Measurements from ENCODE around the gene MEF2A. TPM values are rescaled to one million over a fixed set of nuclear protein-coding genes. Genes with fewer than 3 reads are reported as not detected.

MEF2A gene
- total and polyA plus RNA-seq, 9 of the 15 experiments (the other 6 are each of a cell fraction or from before 2014, with no cell fraction given): 1.6 to 18.7 (median 8.7) TPM

DNA sequence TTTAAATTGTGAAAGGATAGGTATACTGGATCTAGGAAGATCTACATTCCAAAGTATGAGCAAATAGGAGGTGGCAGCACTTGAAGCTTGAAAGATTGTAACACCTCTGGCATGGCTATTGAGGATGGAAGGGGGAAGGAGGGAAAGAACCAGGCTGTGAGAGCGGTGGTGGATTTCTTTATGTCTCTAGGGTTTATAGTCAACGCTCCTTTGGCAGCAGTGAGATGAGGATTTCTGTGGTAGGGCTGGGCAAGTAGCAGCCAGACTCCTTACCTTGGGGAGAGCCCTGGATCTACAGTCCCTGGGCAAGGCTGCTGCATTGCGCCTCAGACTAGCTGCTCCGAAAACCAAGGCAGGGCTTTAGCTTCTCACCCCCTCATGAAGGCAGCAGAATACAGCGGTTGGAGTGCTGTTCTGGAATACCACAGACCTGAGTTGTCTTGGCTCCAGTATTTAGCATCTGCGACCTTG is 53.2 kb downstream of the MEF2A start:
- DNase-seq (ENCODE audit: extremely low read depth in 1 of 4, low spot score in 3 of 4) (peak in 1 of 4 experiments; percentile 8), FAIRE-seq (no peak), ATAC-seq (peak; percentile 41; the same call in 2 of the 3 replicates)
- intact Hi-C loops (cut with micrococcal nuclease): no loop called here
- ChIA-PET POLR2A (no interaction called here), CTCF (ENCODE audit: low intra/inter-chr PET ratio) (no interaction called here)
- in situ Hi-C loops (cut with MboI): no loop called here
- Histone ChIP-seq H3K9me3 (replicated peaks; ENCODE audit: control insufficient read depth, insufficient read depth, low read depth, low read length) (no peaks in the 10 kb centered on the region), H3K36me3 (ENCODE audit: control insufficient read depth, insufficient read depth, low read length) (no peaks in the 10 kb centered on the region), H2AFZ (ENCODE audit: low read depth, low read length) (no peak overlapping the region), H3K4me3 (no peak overlapping the region), H3K9ac (ENCODE audit: insufficient read depth in 1 of 2, low read depth in 2 of 2, low read length in 2 of 2) (no peak overlapping the region), H3K79me2 (ENCODE audit: control insufficient read depth, insufficient read depth, low read length) (no peaks in the 10 kb centered on the region; the same call in 2 of the 3 replicates), H3K27me3 (ENCODE audit: control insufficient read depth in 2 of 2, insufficient read depth in 2 of 2, low read length in 2 of 2) (no peaks in the 10 kb centered on the region), H3K9me1 (ENCODE audit: control insufficient read depth, insufficient read depth, low read length) (no peaks in the 10 kb centered on the region), H4K20me1 (replicated peaks; ENCODE audit: control insufficient read depth, insufficient read depth, low read length) (no peaks in the 10 kb centered on the region), H3K4me1 (replicated peaks in 1 of 2; ENCODE audit: control insufficient read depth in 2 of 2, insufficient read depth in 2 of 2, low read length in 2 of 2) (peaks cover 0 to 7% of the 10 kb centered on the region in 2 experiments; a peak in 1 of 5 replicates), H3K27ac (ENCODE audit: extremely low read depth, low read depth, low read length) (no peak overlapping the region), H3K4me2 (ENCODE audit: insufficient read depth, low read length) (no peak overlapping the region)
- 25% methylated on average over 6 of the region's 6 CpGs for WGBS (ENCODE audit: insufficient coverage, low coverage, missing lambda C conversion rate)
- no peak for TF ChIP-seq ZBTB26 (CRISPR knock-in tag; IDR thresholded peaks at IDR 0.05)
- TF ChIP-seq RAD21 (CRISPR knock-in tag; conservative IDR thresholded peaks at IDR 0.05 in 1 of 2, IDR thresholded peaks at IDR 0.05 in 1 of 2): 0 out of 4 replicates have a peak, but pooled peaks of 1 of the 2 experiments have one; percentile 2
- BruUV-seq (replicated peaks): no TSS peak

DNA sequence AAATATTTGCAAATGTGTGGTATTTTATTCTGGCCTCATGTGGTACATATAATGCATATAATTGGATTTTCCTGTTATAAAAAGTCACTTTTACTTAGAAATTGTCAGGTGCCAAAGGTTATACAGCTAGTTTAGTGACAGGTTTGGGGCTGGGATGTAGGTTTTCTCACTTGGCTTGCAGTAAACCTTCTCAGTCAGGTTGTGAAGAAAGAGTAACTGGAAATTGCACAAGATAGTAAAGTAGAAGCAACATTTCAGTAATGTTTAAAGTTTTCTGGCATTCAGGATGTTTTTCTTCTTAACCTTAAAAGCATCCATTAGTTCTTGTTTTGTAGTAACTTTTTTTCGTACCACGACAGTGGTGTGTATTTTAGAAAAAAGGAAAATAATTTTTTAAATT is 53.9 kb downstream of the MEF2A start:
- H3K9me3 ChIP-seq (replicated peaks; ENCODE audit: control insufficient read depth, insufficient read depth, low read depth, low read length): peaks cover 1% of the 10 kb centered on the region; the same call in 1 of the 2 replicates
- H3K27ac ChIP-seq (ENCODE audit: extremely low read depth, low read depth, low read length): no peak overlapping the region
- H2AFZ ChIP-seq (ENCODE audit: low read depth, low read length): no peak overlapping the region
- H4K20me1 ChIP-seq (replicated peaks; ENCODE audit: control insufficient read depth, insufficient read depth, low read length): no peaks in the 10 kb centered on the region
- DNase-seq (ENCODE audit: extremely low read depth in 1 of 4, low spot score in 3 of 4) (no peak), FAIRE-seq (no peak), ATAC-seq (no peak)
- in situ Hi-C loops (cut with MboI) (no loop called here), intact Hi-C loops (cut with micrococcal nuclease) (no loop called here)
- no peaks in the 10 kb centered on the region for H3K27me3 ChIP-seq (ENCODE audit: control insufficient read depth in 2 of 2, insufficient read depth in 2 of 2, low read length in 2 of 2)
- no peaks in the 10 kb centered on the region for H3K9me1 ChIP-seq (ENCODE audit: control insufficient read depth, insufficient read depth, low read length)
- no peaks in the 10 kb centered on the region; the same call in 2 of the 3 replicates for H3K79me2 ChIP-seq (ENCODE audit: control insufficient read depth, insufficient read depth, low read length)
- ChIA-PET CTCF (ENCODE audit: low intra/inter-chr PET ratio) (no interaction called here), POLR2A (no interaction called here)
- no peak overlapping the region for H3K9ac ChIP-seq (ENCODE audit: insufficient read depth in 1 of 2, low read depth in 2 of 2, low read length in 2 of 2)
- peaks cover 0 to 4% of the 10 kb centered on the region in 2 experiments; a peak in 1 of 5 replicates for H3K4me1 ChIP-seq (replicated peaks in 1 of 2; ENCODE audit: control insufficient read depth in 2 of 2, insufficient read depth in 2 of 2, low read length in 2 of 2)
- no TSS peak for BruUV-seq (replicated peaks)
- WGBS (ENCODE audit: insufficient coverage, low coverage, missing lambda C conversion rate): 29% methylated on average over 2 of the region's 2 CpGs
- no peaks in the 10 kb centered on the region for H3K36me3 ChIP-seq (ENCODE audit: control insufficient read depth, insufficient read depth, low read length)
- H3K4me2 ChIP-seq (ENCODE audit: insufficient read depth, low read length): no peak overlapping the region
- H3K4me3 ChIP-seq: no peak overlapping the region
- TF ChIP-seq MLLT1 (IDR thresholded peaks at IDR 0.05) (no peak), ARNT (IDR thresholded peaks at IDR 0.05) (no peak), HEY1 (CRISPR knock-in tag; IDR thresholded peaks at IDR 0.05; ENCODE audit: borderline replicate concordance) (no peak), ZNF695 (CRISPR knock-in tag; IDR thresholded peaks at IDR 0.05) (no peak), NR2C2 (CRISPR knock-in tag; IDR thresholded peaks at IDR 0.05) (no peak), NR2C2 (tag; IDR thresholded peaks at IDR 0.05) (no peak), CEBPG (CRISPR knock-in tag; IDR thresholded peaks at IDR 0.05) (no peak), CEBPG (tag; conservative IDR thresholded peaks at IDR 0.05 in 1 of 2, IDR thresholded peaks at IDR 0.05 in 1 of 2) (peak in 1 of 2 experiments; percentile 58; a peak in 1 of 4 replicates), NFRKB (IDR thresholded peaks at IDR 0.05; ENCODE audit: low read depth) (no peak), KHSRP (IDR thresholded peaks at IDR 0.05) (no peak), CEBPB (tag; IDR thresholded peaks at IDR 0.05) (peak; percentile 45; the same call in 1 of the 2 replicates), ZNF77 (CRISPR knock-in tag; IDR thresholded peaks at IDR 0.05) (no peak), NR2F6 (CRISPR knock-in tag; IDR thresholded peaks at IDR 0.05) (no peak), NELFE (IDR thresholded peaks at IDR 0.05; ENCODE audit: insufficient read depth, insufficient read length) (no peak)

All from K562 (cell line).